ENCODE measurements around the gene NXN.

NXN gene

GRCh38 chr17:958712-959451, 20.7 kb downstream of the NXN start:
- no peak for TF ChIP-seq GATA3 (IDR thresholded peaks at IDR 0.05; ENCODE audit: low read depth, low read length)
- TF ChIP-seq GATA2 (IDR thresholded peaks at IDR 0.05; ENCODE audit: low read depth, low read length): no peak

- TF ChIP-seq GATA3 (IDR thresholded peaks at IDR 0.05; ENCODE audit: low read depth, low read length): no peak
- TF ChIP-seq GATA2 (IDR thresholded peaks at IDR 0.05; ENCODE audit: low read depth, low read length): no peak
Observed at GRCh38 chr17:957856-958421, 21.6 kb downstream of the NXN start.

GRCh38 chr17:956905-957304, 22.7 kb downstream of the NXN start:
- peak; percentile 23; the same call in 1 of the 2 replicates for TF ChIP-seq GATA2 (IDR thresholded peaks at IDR 0.05; ENCODE audit: low read depth, low read length)
- TF ChIP-seq GATA3 (IDR thresholded peaks at IDR 0.05; ENCODE audit: low read depth, low read length): no peak

GRCh38 chr17:954431-955164, 25.0 kb downstream of the NXN start:
- TF ChIP-seq GATA2 (IDR thresholded peaks at IDR 0.05; ENCODE audit: low read depth, low read length) (no peak), GATA3 (IDR thresholded peaks at IDR 0.05; ENCODE audit: low read depth, low read length) (no peak)

- TF ChIP-seq GATA3 (IDR thresholded peaks at IDR 0.05; ENCODE audit: low read depth, low read length) (no peak), GATA2 (IDR thresholded peaks at IDR 0.05; ENCODE audit: low read depth, low read length) (no peak)
Observed at GRCh38 chr17:953767-954166, 25.8 kb downstream of the NXN start.

- TF ChIP-seq GATA3 (IDR thresholded peaks at IDR 0.05; ENCODE audit: low read depth, low read length) (no peak), GATA2 (IDR thresholded peaks at IDR 0.05; ENCODE audit: low read depth, low read length) (no peak)
Observed at GRCh38 chr17:951325-952132, 28.0 kb downstream of the NXN start.

- TF ChIP-seq GATA2 (IDR thresholded peaks at IDR 0.05; ENCODE audit: low read depth, low read length) (no peak), GATA3 (IDR thresholded peaks at IDR 0.05; ENCODE audit: low read depth, low read length) (no peak)
Observed at GRCh38 chr17:949623-950303, 29.8 kb downstream of the NXN start.

- TF ChIP-seq GATA3 (IDR thresholded peaks at IDR 0.05; ENCODE audit: low read depth, low read length) (no peak), GATA2 (IDR thresholded peaks at IDR 0.05; ENCODE audit: low read depth, low read length) (no peak)
Observed at GRCh38 chr17:948284-948852, 31.2 kb downstream of the NXN start.

GRCh38 chr17:946510-947236, 32.9 kb downstream of the NXN start:
- TF ChIP-seq GATA3 (IDR thresholded peaks at IDR 0.05; ENCODE audit: low read depth, low read length): no peak
- TF ChIP-seq GATA2 (IDR thresholded peaks at IDR 0.05; ENCODE audit: low read depth, low read length): no peak

GRCh38 chr17:945672-946071, 33.9 kb downstream of the NXN start:
- peak; percentile 84 for TF ChIP-seq GATA2 (IDR thresholded peaks at IDR 0.05; ENCODE audit: low read depth, low read length)
- no peak for TF ChIP-seq GATA3 (IDR thresholded peaks at IDR 0.05; ENCODE audit: low read depth, low read length)

- TF ChIP-seq GATA2 (IDR thresholded peaks at IDR 0.05; ENCODE audit: low read depth, low read length) (no peak), GATA3 (IDR thresholded peaks at IDR 0.05; ENCODE audit: low read depth, low read length) (no peak)
Observed at GRCh38 chr17:944266-944826, 35.2 kb downstream of the NXN start.

- TF ChIP-seq GATA3 (IDR thresholded peaks at IDR 0.05; ENCODE audit: low read depth, low read length): no peak
- TF ChIP-seq GATA2 (IDR thresholded peaks at IDR 0.05; ENCODE audit: low read depth, low read length): no peak
Observed at GRCh38 chr17:935485-935884, 44.1 kb downstream of the NXN start.
